ENCODE results near the gene RNASE8. TPM values are rescaled to one million over a fixed set of nuclear protein-coding genes. Genes with fewer than 3 reads are reported as not detected.
"Not testable (repeated sequence)": the region's sequence is repeated elsewhere in the genome, so short reads cannot be mapped to it uniquely, and the experiment has no call there.

Gene RNASE8, protein sequence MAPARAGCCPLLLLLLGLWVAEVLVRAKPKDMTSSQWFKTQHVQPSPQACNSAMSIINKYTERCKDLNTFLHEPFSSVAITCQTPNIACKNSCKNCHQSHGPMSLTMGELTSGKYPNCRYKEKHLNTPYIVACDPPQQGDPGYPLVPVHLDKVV
- polyA plus RNA-seq (ENCODE audit: insufficient read length in 4 of 4) = not detected

DNA sequence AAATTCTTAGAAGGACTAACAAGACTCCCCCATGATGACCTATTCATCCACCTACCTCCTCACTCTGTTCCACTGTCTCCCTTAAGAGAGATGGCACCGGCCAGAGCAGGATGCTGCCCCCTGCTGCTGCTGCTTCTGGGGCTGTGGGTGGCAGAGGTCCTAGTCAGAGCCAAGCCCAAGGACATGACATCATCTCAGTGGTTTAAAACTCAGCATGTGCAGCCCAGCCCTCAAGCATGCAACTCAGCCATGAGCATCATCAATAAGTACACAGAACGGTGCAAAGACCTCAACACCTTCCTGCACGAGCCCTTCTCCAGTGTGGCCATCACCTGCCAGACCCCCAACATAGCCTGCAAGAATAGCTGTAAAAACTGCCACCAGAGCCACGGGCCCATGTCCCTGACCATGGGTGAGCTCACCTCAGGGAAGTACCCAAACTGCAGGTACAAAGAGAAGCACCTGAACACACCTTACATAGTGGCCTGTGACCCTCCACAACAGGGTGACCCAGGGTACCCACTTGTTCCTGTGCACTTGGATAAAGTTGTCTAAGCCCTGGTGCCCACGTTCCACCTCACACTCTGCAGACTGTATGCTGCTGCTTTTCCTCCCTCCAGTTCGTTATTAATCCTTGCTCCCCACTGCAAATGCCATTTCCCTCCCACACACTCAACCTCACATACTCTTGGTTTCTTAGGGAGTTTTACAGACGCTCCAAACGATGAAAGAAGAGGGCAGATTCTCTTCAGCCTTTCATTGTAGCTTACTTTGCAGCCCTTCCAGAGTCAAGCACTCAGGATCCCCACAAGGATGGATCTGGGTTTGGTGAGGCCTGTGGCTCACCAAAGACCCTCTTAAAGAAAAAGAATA lies at the start of gene RNASE8:
Gene RNASE8, plus strand, starts transcription at position 20 of the 873 bp plus-strand sequence. Its CDS starts 71 bp downstream, at position 91.
- DNase-seq (ENCODE audit: low read depth in 4 of 4, low spot score in 3 of 4) = no peak

DNA sequence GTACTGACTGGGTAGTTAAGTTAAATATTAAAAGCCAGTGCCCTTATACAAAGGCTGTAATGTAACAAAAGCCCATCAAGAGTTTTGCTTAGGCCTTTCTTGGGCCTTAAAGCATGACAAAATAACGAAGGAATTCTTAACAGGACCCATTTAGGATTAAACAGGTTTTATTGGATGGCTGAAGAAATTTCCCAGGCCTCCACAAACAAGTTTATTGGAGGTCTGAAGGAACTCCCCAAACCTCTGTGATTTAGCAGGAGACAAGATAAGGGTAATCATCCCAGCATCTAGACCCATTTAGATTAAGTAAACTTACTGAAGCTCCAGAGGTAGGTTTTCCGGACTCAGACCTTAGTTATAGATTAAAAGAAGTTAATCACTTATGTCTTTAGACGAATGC lies 47.9 kb upstream of the RNASE8 start:
- not testable (repeated sequence) for DNase-seq (ENCODE audit: low read depth in 4 of 4, low spot score in 3 of 4)

DNA sequence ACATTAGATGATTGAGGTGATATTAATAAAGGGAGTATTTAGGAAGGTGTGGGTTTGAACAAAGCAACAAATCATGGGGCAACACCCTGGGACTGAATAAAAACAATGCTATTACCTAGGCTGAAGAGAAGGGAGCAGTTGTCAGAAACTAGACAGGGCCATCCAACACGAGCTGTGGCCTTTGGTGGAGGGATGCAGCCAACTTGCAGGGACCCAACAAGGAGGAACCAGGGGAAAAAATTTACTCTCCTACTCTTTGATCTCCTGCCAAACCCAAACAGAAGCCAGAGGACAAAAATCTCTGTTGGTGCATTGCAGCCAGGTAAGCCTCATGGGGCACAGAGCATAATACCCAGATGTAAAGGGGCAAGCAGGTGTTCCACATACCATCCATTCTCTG lies 46.5 kb upstream of the RNASE8 start:
- no peak for DNase-seq (ENCODE audit: low read depth in 4 of 4, low spot score in 3 of 4)

DNA sequence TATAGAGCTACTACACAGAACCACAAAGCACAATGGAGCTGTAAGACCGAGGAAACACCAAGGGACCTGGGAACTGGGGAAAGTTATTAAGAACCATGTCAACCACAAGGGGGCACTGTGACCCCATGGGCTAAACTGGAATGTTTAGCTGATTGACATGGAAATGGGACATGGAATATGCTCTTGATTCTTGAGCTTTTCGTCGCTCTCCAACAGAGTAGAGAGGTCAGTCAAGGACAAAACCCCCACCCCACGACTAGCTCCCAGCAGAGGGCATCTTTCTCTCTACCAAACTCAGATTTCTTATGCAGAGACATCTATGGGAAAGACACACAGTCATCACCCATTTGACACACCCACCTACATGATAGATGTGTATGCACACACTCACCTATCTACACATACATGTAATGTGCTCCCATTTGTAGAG lies 42.8 kb upstream of the RNASE8 start:
- peak; percentile 81 to 90 (median 86) for DNase-seq (ENCODE audit: low read depth in 4 of 4, low spot score in 3 of 4)

DNA sequence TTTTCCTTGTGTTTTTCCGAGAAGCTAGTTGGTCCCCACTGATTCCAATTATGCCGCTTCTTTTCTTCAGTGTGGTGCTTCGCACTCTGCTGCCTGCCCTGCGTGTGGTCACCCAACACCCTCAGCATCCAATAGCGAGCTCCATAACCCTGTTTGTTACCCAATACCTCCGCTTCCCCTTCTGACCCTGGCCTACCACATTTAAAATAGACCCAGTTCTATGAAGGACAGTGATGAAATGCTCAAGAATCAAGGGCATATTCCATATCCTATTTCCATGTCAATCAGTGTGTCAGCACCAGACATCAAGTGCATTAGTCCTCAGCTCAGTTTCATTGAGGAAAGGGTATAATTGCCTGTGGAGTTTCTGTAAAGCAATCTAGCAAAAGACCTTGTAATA lies 42.3 kb upstream of the RNASE8 start:
- DNase-seq (ENCODE audit: low read depth in 4 of 4, low spot score in 3 of 4) = no peak

DNA sequence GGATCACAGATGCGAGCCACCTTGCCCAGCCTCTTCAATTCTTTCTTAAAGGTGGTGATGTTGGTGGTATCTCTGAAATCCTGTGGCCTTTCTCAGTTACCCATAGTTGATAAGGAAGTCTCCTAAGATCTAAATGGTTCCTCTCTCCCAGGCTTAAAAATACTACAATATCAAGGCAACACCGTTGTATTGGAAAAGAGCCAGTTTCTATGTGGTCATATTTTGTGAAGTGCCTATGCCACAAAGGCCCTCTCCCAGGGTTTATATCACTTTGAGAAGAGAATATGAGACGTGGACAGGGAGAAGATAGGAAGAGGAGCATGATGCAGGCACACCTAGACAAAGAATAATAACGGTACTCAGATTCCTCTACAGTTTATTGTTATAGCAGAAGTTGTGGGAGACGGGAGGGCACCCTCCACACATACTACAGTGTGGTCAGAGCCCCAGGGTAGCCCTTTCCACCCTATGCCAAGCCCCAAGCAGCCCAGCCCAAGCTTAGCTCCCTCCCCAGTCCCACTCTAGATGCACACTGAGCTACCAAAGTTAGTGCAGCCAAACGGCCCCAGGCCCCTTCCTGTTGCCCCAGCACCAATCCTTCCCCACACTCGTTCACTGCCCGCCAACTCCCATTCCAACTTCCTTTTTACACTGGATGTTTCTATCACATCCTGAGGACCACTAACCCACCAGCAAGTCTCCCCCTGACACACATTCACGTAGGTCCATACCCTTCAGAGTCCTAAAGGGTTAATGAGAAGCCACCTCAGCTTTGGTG lies 41.0 kb upstream of the RNASE8 start:
- no peak for DNase-seq (ENCODE audit: low read depth in 4 of 4, low spot score in 3 of 4)

DNA sequence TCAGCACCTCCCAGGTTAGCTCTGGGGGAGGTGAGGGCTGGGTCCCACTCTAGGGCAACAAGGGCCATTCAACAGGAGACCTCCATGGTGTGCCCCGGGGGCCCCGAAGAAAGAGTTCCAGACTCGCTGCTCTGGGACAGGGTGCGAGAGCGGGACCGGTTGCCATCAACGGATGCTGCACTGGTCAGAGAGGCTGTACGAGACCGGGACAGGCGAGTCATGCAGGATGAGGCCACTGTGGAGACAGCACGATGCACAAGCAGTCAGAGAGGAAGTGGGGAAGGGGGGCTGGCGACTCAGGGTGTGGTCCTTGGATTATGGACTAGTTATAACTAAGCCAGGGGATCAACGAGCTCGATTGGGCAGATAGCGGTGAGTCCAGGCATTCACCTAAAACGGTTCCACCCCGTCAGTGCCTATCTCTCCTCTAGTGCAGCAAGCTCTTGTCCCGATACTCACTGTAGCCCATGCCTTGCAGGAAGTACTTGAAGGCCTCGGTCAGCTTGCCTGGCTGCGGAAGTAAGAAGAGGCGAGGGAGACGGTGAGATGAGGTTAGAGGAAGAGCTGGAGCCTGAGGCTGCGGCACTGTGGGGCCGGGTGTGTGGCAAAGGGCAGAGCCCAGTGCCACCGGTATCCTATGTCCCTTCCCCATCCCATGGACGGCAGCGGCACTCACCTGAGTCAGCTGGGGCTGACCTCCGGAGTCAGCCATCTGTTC lies 39.9 kb upstream of the RNASE8 start:
- DNase-seq (ENCODE audit: low read depth in 4 of 4, low spot score in 3 of 4) = no peak

DNA sequence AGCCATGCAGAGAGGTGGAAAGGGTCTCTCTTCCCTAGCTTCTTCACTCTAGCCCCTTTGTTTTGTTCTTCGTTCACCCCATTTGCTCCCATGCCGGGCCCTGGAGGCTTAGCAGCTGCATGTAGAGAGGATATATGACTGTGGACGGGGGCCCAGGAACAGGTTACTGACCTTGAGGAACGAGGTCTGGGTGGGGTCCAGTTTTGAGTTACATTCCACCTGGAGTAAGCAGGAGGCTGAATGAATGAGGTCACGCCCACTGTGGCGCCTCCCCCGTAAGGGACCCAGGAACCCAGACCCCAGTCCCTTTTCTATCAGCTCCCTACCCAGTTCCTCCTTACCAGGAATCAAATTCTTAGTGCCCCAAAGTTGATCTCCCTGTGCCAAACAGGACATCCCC lies 39.3 kb upstream of the RNASE8 start:
- DNase-seq (ENCODE audit: low read depth in 4 of 4, low spot score in 3 of 4) = no peak

DNA sequence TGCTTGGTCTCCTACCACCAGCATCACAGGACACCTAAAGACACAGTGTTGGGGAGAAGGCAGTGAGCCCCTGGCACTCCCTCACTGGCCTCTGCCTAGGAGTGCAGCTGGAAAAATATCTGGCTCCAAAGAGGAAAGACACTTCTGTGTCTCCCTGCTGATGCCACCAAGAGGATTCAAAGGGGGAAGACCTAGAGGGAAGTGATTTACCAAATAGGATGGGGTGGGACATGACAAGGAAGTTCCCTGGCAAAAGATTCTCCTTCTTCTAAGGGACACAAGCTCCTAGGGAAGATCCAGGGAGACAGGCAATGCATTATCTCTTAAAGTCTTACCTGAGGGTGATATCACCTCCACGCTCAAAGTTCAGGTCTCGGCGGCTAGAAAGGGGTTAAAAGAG lies 38.8 kb upstream of the RNASE8 start:
- DNase-seq (ENCODE audit: low read depth in 4 of 4, low spot score in 3 of 4) = no peak

DNA sequence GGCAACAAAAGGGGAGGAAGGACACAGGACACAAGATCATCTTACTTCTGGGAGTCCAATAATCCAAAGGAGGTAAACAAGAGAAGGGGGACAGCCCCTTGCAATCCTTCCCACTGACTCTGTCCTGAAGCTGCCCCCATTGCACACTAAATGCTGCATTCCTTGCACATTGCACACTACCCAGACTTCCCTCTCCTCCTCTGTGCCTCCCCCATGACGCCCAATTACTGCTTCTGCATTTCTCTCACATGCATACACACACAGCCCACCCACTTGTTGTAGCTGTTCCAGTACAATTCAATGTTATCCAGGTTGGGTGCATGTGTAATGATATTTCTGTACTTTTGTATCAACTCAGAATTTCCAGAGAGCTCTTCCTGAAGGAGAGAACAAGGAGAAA lies 38.3 kb upstream of the RNASE8 start:
- DNase-seq (ENCODE audit: low read depth in 4 of 4, low spot score in 3 of 4) = no peak

DNA sequence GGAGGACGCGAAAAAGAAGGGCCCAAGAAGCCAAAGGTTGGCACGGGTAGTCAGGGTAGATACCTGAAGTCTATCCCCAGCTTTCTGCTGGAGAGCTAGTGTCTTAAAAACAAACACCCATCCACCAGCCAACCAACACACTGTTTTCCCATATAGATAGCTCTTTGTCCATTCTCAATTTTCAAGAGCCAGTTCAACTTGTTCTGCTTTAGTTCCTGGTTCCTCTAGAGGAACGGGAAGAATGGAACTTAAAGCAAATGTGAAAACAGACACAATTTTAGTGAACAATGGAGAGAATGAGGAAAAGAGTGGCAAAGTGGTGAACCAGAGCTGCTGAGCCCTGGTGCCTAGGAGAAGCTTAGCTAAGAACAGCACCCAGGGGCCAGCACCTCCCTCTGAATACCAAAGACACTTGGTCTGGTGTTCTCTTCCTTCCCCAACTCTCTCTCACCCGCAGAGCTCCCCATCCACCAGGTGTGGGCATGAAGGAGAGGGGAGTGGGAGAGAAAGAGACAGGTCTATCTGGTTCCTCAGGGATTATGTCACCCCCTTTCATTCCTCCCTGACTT lies 36.6 kb upstream of the RNASE8 start:
- no peak for DNase-seq (ENCODE audit: low read depth in 4 of 4, low spot score in 3 of 4)

DNA sequence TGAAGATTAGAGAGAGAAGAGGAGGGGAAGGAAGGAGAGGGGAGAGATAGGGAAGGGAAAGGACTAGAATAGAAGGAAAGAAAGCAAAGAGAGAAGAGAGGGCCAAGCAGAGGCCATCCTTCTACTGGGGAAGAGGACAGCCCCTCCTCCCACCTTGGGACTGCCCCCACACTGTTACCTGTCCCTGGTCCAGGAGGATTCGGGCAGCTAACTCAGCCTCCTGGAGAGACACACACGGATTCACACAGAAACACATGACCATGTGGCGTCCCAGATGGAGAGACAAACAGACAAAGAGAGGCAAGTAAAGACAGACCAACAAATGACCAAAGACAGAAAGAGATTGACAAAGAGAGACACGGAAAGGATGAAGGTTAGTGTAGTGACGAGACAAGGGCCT lies 34.9 kb upstream of the RNASE8 start:
- no peak for DNase-seq (ENCODE audit: low read depth in 4 of 4, low spot score in 3 of 4)

DNA sequence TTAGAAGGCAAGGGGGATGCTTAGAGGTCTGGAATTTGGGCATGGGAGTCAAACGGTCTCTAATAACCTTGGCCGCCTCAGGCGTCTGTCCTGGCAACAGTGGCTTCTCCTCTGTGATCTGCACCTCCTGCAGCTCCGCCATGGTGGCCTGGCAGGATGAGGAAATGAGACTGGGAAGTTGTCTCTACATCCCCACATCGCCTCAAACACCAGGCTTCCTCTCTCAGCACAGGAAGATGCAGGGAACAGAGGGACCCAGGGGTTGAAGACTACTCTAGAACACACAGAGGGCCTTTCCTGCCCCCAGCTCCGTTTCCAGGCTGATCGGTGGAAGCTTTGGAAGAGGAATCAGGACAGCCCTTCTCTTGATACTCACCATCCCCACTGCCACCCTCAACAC lies 34.4 kb upstream of the RNASE8 start:
- DNase-seq (ENCODE audit: low read depth in 4 of 4, low spot score in 3 of 4) = no peak

DNA sequence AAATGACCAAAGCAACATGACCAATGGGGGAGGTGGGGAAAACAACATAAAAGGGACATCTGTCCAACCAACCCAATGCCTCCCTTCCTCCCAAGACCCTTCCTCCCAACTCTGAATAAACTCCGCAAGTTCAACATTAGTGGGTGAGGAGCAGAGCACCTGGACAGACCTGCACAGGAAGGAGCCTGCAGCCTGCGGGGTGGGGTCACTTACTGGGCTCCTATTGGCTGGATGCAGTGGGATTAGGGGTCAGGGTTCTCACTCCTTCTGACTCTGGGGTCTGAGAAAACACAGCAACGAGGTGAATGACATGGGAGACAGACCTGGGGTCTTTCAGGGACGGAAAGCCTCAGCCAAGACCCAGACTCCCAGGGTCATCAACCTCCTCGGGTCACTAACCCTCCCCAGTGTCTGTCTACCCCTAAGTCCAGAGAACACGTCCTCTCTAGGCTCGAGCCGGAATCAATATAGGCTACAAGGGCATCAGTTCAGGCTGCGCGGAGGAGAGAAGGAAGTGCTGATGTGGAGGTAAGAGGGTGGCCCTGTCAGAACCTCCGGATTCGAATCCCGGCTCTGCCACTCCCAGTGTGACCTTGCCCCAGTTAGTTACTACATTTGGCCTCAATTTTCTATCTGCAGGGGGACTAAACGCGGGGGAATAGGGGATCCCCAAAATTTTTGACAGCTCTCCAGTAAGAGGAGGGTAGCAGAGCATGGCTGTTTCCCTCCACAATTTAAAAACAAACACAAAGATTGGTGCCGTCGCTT lies 33.6 kb upstream of the RNASE8 start:
- no peak for DNase-seq (ENCODE audit: low read depth in 4 of 4, low spot score in 3 of 4)

DNA sequence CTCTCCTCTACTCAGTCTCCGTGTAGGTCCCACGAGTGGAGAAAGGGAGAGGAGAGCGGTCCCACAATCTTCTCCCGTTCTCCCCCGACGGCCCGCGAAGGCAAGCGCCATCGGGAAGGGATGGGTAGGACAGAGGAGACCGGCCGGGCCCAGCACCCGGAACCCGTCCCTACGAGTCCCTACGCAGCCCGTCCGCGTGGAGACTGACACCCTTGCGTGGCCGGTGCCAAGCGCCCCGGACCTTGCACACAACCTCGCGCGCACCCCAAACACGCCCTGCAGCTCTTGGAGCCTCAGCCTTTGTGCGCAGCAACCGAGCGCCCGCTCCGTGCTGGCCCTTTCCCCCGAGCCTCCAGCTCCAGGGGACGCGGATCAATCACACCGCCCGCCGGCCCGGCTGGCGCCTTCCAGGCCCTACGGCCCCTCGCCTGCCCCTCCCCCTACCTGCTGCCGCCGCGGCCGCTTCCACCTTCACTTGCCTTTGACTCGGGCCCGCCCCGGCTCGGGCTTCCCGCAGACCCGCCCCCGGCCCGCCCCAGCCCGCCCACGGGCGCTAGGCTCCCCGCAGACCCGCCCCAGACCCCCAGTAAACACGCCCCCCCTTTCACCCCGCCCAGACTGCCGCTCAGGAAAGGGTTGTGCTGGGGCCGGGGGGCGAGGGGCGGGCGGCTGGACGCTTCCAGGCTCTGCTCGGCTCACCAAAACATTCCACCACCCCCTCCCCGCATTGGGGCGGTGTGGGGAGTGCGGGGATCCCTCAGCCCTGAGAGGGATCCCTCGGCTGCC lies 32.8 kb upstream of the RNASE8 start, which contains the start of gene NDRG2:
Gene NDRG2, minus strand, starts transcription at position 477 of the 786 bp plus-strand sequence. CDS start 1,746 bp downstream, outside the sequence.
- peak; percentile 54 to 64 (median 60) for DNase-seq (ENCODE audit: low read depth in 4 of 4, low spot score in 3 of 4)

DNA sequence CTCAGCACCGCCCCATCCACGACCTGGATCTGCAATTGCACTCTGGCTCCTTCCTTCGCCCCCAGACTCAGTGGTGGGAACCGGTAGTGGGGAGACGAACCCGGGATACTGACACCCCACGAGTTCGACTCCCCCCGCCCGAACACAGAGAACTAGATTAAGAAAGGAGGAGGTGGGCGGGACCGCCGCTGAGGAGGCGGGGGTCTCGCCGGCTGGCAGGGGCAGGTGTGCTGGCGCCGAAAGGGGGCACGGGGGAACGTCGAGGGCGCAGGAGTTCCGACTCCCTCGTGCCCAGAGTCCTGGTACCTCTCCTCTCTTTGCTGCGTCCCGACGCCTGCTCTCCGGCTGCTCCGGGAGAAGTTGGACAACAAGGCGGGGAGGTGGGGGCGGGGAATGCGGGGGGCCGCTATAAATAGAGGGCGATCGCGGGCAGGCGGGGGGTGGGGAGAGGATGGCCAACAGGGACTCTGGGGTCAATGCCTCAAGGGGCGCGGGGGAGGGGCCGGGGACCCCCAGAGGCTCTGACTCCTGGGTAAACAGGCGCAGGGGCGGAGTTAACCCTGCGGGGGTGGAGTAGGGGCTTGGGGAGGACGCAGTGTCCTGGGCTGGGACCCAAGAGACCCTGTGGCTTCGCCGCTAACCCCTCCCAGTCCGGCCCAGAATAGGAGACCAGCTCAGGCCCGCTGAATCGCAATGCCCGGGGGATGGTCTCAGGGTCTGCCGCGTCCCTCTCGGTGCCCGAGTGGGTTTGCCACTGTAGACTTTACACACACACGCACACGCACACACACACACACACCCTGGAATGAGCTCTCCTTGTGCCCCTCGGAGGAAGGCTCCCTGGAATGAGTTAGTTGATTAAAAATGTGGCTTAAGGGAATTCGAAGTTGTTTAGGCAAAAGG lies 32.0 kb upstream of the RNASE8 start:
- DNase-seq (ENCODE audit: low read depth in 4 of 4, low spot score in 3 of 4) = peak in 2 of 4 donors; percentile 37 to 51

DNA sequence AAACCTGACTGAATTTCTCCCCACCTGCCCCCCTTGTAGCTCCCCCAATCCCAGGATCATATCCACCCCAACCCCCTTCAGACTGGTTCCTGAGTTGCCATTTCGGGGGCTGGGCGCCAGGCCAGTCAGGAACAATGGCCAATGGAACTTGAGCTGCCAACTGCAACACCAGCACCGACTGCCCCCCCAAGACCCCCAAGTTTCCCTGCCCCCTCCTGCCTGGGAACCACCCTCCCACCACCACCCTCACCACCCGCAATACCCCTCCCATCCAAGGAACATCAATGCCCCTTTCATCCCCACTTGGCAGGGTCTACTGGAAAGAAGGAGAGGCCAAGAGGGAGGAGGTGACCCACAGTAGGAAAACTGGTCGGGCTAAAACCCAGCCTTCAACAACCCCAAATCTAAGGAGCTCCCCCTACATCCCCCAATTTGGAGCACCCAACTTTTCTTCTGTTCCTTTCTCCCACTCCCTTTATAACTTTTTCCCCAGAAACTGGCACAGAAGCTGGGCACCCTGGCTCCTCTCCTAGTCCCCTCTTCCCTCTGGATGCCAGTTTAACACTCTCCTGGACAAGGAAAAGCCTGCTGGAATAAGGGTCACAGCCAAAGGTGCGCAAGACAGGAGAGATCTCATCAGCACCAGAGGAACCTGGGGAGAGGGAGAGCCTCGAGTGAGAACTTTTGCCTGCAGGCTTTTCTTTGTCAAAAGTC lies 31.2 kb upstream of the RNASE8 start:
- DNase-seq (ENCODE audit: low read depth in 4 of 4, low spot score in 3 of 4) = no peak

Measured in right renal pelvis (tissue), 4 donors.